GM18502 (cell line): ENCODE measurements around the gene RESP18.
"Not testable (repeated sequence)": the region's sequence is repeated elsewhere in the genome, so short reads cannot be mapped to it uniquely, and the experiment has no call there.

ENCODE experiments used
- ATAC-seq: cut with Tn5 transposase; IDR thresholded peaks from one replicate; pipeline ENCODE4 v1.9.1; 2021; ENCODE audit warnings: mild to moderate bottlenecking; ENCODE audit not compliant: unreplicated experiment, poor library complexity

RESP18 gene

DNA sequence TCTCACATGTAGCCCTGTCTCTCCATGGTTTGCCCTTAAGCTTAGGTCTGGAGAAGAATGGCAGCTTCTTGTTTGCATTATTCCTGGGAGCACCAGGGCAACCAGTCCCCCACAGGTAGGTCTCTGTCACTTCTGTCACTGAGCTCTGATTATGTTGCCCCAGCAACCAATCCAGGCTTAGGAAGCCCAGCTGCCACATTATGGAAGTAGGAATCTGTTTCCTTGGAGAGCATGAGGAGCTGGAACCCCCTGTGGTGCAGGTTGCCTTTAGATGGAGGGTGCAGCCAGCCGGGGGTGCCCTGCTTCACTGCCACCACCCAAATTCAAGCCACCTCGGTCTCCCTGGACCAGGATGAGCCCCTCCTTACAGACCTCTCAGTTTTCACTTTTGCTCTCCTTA, 4.8 kb downstream of the RESP18 start:
- no peak for ATAC-seq

DNA sequence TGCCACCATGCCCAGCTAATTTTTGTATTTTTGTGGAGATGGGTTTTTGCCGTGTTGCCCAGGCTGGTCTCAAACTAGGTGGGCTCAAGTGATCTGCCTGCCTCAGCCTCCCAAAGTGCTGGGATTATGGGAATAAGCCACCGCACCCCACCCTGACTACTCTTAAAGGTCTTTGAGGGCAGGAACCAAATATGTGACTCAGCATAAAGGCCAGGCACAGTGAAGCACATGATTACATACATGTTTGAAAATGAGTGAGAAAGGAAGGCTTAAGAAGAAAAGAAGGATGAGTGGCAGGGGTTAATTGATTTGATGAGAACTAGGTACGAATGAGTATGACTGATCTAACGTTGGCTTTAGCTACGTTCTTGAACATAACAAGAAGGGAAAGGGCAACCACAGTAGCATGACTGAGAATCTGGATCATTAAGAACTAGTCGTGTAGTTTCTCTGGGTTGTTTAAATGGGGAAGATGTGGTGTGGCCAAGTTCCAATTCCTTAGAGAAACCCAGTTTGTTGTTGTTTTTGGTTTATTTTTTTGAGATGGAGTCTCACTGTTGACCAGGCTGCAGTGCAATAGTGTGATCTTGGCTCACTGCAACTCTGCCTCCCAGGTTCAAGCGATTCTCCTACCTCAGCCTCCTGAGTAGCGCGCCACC, 6.8 kb downstream of the RESP18 start:
- no peak for ATAC-seq

DNA sequence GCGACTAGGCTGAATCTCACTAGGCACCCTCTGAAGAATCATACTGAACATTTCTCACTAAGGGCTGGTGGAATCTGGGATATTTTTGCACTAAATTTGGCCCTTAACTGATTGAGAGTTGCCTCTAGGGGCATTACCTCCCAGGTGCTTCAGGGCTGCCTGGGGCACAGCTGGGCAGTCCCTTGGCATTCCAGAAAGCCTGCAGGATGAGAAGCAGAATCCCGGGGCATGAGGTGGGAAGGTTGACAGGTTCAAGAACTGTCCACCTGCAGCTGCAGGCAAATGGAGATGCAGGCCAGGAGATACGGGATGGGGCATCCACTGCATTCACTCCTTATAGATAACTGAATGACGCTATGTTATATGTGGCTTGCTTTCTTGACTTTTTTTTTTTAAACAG, 7.4 kb downstream of the RESP18 start:
- no peak for ATAC-seq

DNA sequence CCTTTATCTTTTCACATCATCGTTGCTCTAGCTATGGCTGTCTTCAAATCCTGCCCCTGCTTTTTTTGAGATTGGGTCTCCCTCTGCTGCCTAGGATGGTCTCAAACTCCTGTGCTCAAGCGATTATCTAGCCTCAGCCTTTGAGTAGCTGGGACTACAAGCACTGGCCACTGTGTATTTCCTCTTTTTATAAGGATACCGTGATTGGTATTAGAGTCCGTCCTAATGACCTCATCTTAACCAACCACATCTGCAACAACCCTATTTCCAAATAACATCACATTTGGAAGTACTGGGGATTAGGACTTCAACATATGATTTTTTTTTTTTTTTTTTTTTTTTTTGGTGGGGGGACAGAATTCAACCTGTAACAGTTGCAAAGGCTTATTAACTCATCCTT, 9.1 kb downstream of the RESP18 start:
- no peak for ATAC-seq

DNA sequence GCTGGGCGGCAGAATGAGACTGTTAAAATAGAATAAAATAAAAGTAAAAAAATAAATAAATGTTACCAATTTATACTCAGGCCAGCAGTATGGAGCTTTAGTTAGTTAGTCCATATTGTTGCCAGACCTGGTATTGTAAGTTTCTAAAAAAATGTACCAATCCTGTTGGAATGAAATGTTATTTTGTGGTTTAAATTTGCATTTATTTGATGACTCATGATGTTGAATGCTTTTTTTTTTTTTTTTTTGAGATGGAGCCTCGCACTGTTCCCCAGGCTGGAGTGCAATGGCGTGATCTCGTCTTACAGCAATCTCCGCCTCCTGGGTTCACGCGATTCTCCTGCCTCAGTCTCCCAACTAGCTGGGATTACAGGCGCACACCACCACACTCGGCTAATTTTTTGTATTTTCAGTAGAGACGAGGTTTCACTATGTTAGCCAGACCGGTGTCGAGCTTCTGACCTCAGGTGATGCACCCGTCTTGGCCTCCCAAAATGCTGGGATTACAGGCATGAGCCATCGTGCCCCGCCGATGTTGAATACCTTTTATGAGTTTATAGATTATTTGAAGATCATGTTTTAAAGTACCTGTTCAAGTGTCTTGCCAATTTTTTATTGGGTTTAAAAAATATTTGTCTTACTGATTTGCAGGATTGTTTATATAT, 17.6 kb downstream of the RESP18 start:
- ATAC-seq, result no peak

DNA sequence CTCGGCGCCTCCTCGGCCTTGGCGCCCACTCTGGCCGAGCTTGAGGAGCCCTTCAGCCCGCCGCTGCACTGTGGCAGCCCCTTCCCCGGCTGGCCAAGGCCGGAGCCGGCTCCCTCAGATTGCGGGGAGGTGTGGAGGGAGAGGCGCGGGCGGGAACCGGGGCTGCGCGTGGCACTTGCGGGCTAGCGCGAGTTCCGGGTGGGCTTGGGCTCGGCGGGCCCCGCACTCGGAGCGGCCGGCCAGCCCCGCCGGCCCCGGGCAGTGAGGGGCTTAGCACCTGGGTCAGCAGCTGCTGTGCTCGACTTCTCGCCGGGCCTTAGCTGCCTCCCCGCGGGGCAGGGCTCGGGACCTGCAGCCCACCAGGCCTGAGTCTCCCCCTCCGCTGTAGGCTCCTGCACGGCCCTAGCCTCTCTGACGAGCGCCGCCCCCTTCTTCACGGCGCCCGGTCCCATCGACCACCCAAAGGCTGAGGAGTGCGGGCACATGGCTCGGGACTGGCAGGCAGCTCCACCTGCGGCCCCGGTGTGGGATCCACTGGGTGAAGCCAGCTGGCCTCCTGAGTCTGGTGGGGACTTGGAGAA, 19.8 kb downstream of the RESP18 start:
- not testable (repeated sequence) for ATAC-seq

DNA sequence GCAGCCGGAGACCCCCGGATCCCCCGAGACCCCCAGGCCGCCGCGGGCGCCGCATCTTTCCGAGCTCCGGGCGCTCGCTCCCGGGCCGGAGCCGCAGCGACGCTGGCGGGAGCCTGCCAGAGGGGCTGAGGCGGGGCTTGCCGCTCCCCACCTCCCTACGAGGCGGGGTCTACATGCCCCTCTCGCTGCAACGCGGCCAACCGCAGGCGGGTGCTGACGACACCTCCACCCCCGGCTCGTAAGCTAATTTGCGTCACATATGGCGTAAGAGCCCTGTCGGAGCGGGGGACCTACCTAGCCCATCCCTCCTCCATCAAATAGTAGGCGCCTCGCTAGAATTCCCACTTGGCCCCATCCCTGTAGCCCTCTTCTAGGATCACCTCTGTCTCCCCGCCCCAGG, 23.3 kb downstream of the RESP18 start, which contains the start of gene PTPRN:
Gene PTPRN (minus strand): TSS at position 124 of the 400 bp plus-strand sequence. CDS start 69 bp downstream, at position 55.
- ATAC-seq, result no peak

DNA sequence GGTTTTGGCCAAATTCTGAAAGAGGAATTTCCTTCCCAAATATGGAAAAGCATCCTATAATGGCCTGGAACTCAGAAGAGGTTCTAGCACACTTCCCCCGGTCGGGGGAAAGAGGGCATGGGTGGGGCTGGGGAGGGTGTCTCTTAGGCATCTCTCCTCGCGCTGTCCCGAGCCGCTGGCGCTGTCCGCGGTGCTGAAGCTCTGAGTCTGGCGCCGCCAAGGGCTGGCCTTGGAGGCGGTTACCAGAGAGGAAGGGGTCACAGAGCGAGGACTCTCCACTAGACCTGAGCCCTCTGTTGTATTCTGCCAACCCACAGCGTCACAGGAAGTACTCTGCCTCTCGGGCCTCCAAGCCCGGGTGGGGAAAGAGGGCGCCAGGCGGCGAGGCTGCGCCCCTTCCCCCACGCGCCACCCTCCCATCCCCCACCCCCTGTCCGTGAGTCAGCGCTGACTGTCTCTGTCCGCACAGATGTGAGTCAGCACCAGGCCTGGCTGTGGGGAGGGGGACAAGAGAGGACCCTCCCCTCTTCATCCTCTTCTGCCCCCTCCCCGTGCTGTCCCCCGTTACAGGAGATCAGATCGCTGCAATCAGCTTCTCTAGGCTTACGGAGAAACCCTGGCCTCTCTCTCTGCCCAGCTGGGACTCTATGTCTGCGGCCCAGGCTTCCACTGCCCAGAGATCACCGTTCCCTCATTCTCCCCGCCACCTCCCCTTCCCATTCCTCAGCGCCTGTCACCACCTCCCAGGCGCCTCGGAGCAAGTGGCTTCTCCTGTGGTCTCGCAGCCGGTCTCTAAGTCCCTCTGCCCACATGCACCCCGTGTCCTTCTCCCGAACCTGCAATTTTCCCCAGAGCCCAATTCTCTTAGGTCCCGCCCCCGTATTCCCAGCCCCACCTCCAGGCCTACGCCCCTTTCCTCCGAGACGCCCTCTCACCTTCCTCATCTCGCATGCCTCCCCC, 24.1 kb downstream of the RESP18 start:
- ATAC-seq, result no peak

DNA sequence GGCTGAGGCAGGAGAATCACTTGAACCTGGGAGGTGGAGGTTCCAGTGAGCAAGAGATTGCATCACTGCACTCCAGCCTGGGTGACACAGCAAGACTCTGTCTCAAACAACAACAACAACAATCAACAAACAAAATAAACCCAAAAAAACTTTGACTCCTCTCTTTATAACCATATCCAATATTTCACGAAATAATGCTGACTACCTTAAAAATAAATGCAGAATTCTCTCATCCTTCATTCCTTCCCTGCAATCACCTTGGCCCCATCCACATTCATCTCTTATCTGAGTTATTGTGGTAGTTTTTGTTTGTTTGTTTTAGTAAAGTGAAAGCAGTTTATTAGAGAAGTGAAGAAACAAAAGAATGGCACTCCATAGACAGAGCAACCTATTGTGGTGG, 26.5 kb downstream of the RESP18 start:
- ATAC-seq, result no peak

DNA sequence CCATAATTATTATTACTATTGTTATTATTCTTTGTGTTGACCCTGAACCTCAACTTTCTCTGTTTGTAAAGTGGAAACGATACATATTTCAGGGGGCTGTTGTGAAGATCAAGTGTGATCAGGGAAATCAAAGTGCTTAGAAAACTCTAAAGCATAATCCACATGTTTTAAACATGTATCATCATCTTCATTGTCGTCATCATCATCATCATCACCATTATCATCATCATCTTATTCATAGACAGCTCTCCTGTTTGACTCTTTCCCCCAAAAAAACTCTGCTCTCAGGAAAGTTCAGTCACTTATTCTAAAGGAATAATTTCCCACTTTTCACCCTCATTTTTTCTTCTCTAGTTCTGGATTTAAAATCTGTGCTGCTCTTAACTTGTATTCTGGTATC, 28.3 kb downstream of the RESP18 start:
- ATAC-seq, result no peak

DNA sequence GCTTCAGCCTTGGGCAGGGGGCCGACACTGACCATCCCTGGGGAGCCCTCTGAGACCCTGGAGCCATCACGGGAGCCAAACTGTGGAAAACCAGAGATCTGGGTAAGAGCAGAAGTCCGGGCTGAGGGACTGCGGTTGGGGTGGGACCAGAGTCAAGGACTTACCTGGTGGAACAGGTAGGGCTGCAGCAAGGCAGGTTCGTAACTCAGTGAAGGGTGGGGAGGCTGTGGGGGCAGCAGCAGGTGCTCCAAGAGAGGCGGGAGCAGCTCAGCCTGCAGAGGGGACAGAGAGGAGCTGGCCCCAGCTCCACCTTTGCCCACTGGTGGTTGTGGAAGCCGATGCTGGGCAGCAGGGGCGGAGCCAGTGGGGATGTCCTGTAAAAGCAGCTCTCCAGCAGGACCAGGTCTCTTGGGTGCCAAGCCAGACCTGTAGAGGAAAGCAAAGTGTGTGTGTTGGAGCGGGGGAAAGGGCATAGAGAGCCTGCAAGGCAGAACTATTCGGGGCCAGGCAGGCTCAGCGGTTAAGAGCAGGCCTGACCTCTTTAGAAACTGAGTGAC, 30.1 kb downstream of the RESP18 start:
- ATAC-seq, result no peak

DNA sequence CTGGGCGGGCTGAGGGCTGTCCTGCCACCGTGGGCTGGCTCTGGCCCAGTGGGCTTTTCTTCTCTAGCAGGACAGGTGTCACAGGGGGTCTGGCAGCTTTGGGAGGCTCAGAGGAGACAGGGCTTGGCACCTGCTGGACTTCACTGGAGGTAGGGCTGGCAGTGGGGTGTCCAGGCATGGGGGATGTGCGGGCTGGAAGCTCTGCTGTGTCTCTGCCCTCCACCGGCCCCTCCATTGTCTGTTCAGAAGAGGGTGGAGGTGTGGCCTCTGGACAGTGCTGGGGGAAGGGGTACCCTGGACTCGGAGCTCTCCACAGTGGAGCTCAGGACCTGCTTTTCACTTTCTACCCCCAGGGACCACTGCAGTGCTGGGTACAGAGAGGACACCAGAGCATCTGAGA, 32.5 kb downstream of the RESP18 start:
- ATAC-seq, result no peak

DNA sequence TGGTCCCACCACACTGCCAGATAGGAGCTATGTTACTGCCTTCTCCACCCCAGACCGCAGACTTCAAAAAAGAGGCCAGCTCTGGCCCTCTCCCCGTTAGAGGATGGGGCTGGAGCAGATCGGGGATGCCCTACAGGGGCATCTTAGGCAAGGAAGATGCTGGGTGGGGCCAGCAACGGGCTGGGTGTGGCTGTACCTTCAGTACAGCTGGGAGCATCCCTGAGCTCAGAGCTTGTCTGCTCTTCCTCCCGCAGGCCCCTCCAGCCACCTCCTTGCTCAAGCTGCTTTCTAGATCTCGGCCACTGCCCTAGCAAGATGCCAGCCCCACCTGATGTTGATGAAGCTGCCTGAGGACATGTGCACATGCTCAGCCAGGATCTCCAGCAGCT, 33.2 kb downstream of the RESP18 start:
- no peak for ATAC-seq

DNA sequence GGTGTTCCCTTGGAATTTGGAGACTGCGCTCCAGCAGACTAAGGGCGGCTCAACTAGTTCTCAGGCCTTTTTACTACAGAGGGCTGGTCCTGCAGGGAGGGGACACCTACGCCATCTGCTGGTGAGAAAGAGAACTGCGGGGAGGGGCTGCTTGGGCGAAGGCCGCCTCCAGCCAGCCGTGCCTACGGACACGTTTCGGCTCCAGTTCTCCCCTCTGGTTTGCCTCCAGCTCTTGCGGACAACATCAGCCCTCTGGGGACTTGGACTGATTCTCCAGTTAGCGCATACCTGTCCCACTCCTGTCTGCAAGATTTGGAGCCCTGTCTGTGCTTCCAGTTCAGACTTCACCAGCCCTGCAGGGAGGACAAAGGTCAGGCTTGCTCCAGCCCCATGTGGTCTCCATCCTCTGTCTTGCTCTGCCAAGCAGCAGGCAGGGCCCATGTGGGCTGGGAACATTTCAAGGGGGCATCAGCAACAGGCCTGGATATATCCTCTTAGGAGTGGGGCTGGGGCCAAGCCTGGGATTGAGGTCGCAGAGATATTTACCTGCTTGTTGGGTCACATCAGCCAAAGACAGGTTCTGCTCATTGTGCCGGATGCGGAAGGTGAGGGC, 33.7 kb downstream of the RESP18 start:
- ATAC-seq, result peak; percentile 57

DNA sequence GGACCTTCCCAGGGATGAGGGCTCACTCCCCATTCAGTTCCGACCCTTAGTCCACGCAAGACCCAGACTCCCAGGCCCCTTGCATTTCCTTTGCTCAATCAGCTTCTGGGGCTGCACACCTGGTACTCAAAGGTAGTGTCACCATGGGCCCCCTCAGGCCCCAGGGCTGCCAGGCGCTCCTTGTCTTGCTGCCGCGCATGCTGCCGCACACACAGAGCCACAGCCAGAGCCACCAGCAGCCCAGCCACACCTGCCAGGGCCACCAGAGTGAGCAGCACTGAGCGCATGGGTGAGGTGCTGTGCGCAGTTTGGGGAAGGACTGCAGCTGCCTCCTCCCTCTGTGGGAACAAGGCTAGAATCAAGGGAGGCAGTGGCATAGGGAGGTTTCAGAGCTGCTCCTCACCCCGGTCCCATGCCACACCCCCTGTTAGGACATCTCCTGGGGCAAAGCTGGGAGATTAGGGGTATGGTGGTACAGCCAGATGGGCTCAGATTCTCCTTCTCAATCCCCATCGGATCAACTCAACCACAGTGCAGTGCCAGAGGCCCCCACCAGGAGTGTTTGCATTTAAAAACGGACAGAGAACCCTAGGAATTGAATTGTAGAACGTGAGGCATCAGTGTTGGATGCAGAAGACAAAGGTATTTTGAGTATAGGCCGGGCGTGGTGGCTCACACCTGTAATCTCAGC, 34.6 kb downstream of the RESP18 start:
- no peak for ATAC-seq

DNA sequence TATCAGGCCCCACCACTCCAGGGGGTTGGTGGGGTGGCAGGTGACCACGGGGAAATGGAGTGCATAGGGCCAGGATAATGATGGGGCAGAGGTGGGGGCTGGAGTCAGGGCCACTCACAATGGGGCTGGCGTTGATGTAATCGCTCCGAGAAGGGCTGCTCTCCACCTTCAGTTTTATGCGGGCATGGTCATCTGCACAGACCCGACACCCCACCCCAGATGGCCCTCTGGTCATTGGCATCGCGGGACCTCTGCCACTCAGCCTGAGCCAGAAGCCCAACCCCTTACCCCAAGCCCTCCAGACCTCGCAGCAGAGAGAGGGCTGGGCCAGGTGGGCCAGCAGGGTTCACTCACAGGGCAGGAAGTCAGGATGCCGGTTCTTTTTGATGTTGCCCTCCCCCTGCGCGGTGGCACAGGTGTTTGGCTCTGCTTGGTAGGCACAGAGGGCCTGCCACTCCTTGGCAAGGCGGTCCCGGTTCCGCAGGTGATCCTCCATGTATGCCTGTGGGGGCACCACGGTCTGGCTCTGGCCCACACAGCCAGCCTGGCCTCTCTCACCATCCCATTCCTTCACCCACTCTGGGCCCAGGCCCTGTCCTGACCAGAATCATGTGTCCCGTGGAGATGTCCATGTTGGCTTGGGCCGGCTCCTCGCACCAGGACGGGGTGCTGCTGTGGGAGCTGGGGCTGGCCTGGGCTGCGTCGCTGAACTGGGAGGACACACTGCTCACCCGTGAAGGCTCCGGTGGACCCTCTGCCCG, 35.7 kb downstream of the RESP18 start:
- ATAC-seq, result no peak

DNA sequence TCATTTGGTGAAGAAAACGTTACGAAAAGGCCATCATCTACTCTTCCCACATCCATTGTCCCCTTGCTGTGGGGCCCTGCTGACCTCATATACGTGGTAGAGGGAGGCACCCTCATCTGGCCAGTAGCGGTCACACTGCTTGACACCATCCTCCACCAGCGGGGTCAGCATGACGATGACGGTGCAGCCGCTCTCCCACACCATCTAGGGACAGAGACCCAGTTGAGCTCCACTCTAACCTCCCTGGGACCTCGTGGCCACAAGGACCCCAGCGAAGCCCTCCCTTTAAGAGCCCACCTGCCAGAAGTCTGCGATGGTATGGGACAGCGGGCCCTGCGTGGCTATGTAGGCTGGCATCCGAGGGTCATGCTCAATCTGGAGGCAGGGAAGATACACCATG, 36.4 kb downstream of the RESP18 start:
- ATAC-seq, result no peak
